H1 (cell line): ENCODE data around the gene TPSD1. TPM values are rescaled to one million over a fixed set of nuclear protein-coding genes. Genes with fewer than 3 reads are reported as not detected.
"Not testable (repeated sequence)": the region's sequence is repeated elsewhere in the genome, so short reads cannot be mapped to it uniquely, and the experiment has no call there.

Source experiments
- CTCF ChIA-PET: fragments of 300-600 bp; sonication (Branson Sonifier 250); formaldehyde crosslinking; loops from one replicate; lab custom pipeline; 2021; ENCODE audit not compliant: partially characterized antibody; lab: Charles Lee
- POLR2A ChIA-PET: fragments of 300-600 bp; sonication (Branson Sonifier 250); formaldehyde crosslinking; loops from one replicate; lab custom pipeline; 2021; ENCODE audit warnings: inconsistent platforms; ENCODE audit not compliant: partially characterized antibody; lab: Charles Lee
- DNase-seq, 2 experiments: peaks; one replicate each; pipeline versions ENCODE4 v3.0.0 to v3.0.0-alpha.2; 2010 to 2022; ENCODE audit warnings: low spot score in 2 of 2, low read depth in 1 of 2, mixed read lengths in 1 of 2
- FAIRE-seq: peaks from 2 replicates; lab custom pipeline; 2011; peaks lifted over from hg19 to GRCh38; lab: Jason Lieb, UNC
- H2AFZ ChIP-seq: 2 replicates; pipeline ENCODE4 v1.8.1; 2012; ENCODE audit warnings: low read length, inconsistent platforms
- H2AK5ac ChIP-seq: 2 replicates; pipeline ENCODE4 v1.6.1; 2013; ENCODE audit warnings: low read depth, low read length
- H2BK120ac ChIP-seq: replicated peaks from 2 replicates; pipeline ENCODE3; 2013; ENCODE audit warnings: low read depth, low read length, inconsistent platforms
- H2BK12ac ChIP-seq: 2 replicates; pipeline ENCODE4 v1.6.1; 2013; ENCODE audit warnings: low read depth, low read length
- H2BK15ac ChIP-seq: 2 replicates; pipeline ENCODE4 v1.6.1; 2013; ENCODE audit warnings: low read length
- H2BK20ac ChIP-seq: 2 replicates; pipeline ENCODE4 v1.6.1; 2013; ENCODE audit warnings: low read length
- H2BK5ac ChIP-seq: 2 replicates; pipeline ENCODE4 v1.6.1; 2013; ENCODE audit warnings: low read depth, low read length
- H3K14ac ChIP-seq: 2 replicates; pipeline ENCODE4 v1.6.1; 2013; ENCODE audit warnings: inconsistent platforms; ENCODE audit not compliant: insufficient read length
- H3K18ac ChIP-seq: 2 replicates; pipeline ENCODE4 v1.6.1; 2013; ENCODE audit warnings: low read length; ENCODE audit errors: extremely low read depth
- H3K23ac ChIP-seq: 2 replicates; pipeline ENCODE4 v1.6.1; 2013; ENCODE audit warnings: inconsistent platforms; ENCODE audit not compliant: insufficient read length
- H3K23me2 ChIP-seq: 2 replicates; pipeline ENCODE4 v1.6.1; 2013; ENCODE audit warnings: low read depth, low read length
- H3K27ac ChIP-seq: 2 replicates; pipeline ENCODE4 v1.6.1; 2011; ENCODE audit warnings: low read depth, low read length, inconsistent platforms
- H3K27me3 ChIP-seq, 4 experiments: replicated peaks in 1 of 4; 1 replicate in 1 of 4; 2 replicates in 3 of 4; pipeline versions ENCODE4 v1.6.1 to v1.8.1; 2011 to 2013; ENCODE audit warnings: low read length in 3 of 4, mild to moderate bottlenecking in 3 of 4, inconsistent platforms in 2 of 4, mixed read lengths in 2 of 4, moderate library complexity in 1 of 4; ENCODE audit not compliant: control insufficient read depth in 3 of 4, insufficient read depth in 3 of 4; ENCODE audit errors: extremely low read depth in 1 of 4
- H3K36me3 ChIP-seq, 4 experiments: 2 replicates each; pipeline versions ENCODE4 v1.6.1 to v1.8.1; 2011 to 2013; ENCODE audit warnings: mild to moderate bottlenecking in 4 of 4, low read length in 3 of 4, moderate library complexity in 2 of 4, control low read depth in 1 of 4, inconsistent platforms in 1 of 4; ENCODE audit not compliant: insufficient read depth in 4 of 4, control insufficient read depth in 2 of 4
- H3K4ac ChIP-seq: replicated peaks from 2 replicates; pipeline ENCODE3; 2013; ENCODE audit warnings: low read length, low read depth, mixed read lengths, inconsistent platforms; ENCODE audit not compliant: insufficient read length
- H3K4me1 ChIP-seq, 4 experiments: replicated peaks in 1 of 4; 1 replicate in 1 of 4; 2 replicates in 3 of 4; pipeline versions ENCODE4 v1.6.1 to v1.8.1; 2011 to 2013; ENCODE audit warnings: low read length in 3 of 4, inconsistent platforms in 2 of 4, mixed read lengths in 1 of 4; ENCODE audit not compliant: insufficient read depth in 4 of 4, control insufficient read depth in 3 of 4
- H3K4me2 ChIP-seq, 2 experiments: 2 replicates each; pipeline versions ENCODE4 v1.6.1 to v1.8.1; 2011 to 2013; ENCODE audit warnings: low read depth in 2 of 2, low read length in 2 of 2, control low read depth in 1 of 2, inconsistent platforms in 1 of 2, mild to moderate bottlenecking in 1 of 2; ENCODE audit not compliant: insufficient read depth in 1 of 2
- H3K4me3 ChIP-seq, 4 experiments: fragments of 200-600, 300-600 bp in 1 of 4; sonication (generic), shearing (Covaris generic), sonication (Bioruptor Twin) in 1 of 4; 2 replicates each; pipeline versions ENCODE4 v1.5.1 to v1.8.1; 2011 to 2016; ENCODE audit warnings: low read length in 4 of 4, low read depth in 3 of 4, control low read depth in 2 of 4, inconsistent platforms in 2 of 4, mild to moderate bottlenecking in 2 of 4, mixed read lengths in 1 of 4, moderate library complexity in 1 of 4; ENCODE audit not compliant: insufficient read depth in 2 of 4; ENCODE audit errors: extremely low read depth in 1 of 4
- H3K56ac ChIP-seq: replicated peaks from 2 replicates; pipeline ENCODE3; 2013; ENCODE audit warnings: low read depth, mild to moderate bottlenecking, mixed read lengths, low read length, inconsistent platforms; ENCODE audit not compliant: insufficient read length
- H3K79me1 ChIP-seq: 2 replicates; pipeline ENCODE4 v1.6.1; 2013; ENCODE audit warnings: low read depth, low read length, control low read depth
- H3K79me2 ChIP-seq, 2 experiments: 2 replicates each; pipeline versions ENCODE4 v1.6.1 to v1.8.1; 2012 to 2013; ENCODE audit warnings: low read length in 2 of 2, mild to moderate bottlenecking in 2 of 2, inconsistent platforms in 1 of 2; ENCODE audit not compliant: insufficient read depth in 2 of 2, control insufficient read depth in 1 of 2
- H3K9ac ChIP-seq, 4 experiments: replicated peaks in 1 of 4; 1 replicate in 1 of 4; 2 replicates in 3 of 4; pipeline versions ENCODE4 v1.6.1 to v1.8.1; 2011 to 2013; ENCODE audit warnings: low read depth in 3 of 4, low read length in 3 of 4, control low read depth in 2 of 4, mild to moderate bottlenecking in 2 of 4, moderate library complexity in 2 of 4, inconsistent platforms in 1 of 4; ENCODE audit errors: extremely low read depth in 1 of 4
- H3K9me3 ChIP-seq, 2 experiments: 2 replicates each; pipeline versions ENCODE4 v1.6.1 to v1.8.1; 2012 to 2013; ENCODE audit warnings: mild to moderate bottlenecking in 2 of 2, moderate library complexity in 2 of 2, control low read depth in 1 of 2, inconsistent platforms in 1 of 2, low read depth in 1 of 2, low read length in 1 of 2, mixed read lengths in 1 of 2; ENCODE audit not compliant: insufficient read depth in 2 of 2
- H4K20me1 ChIP-seq, 2 experiments: replicated peaks in 1 of 2; 2 replicates each; pipeline versions ENCODE3 to v1.8.1; 2011 to 2013; ENCODE audit warnings: inconsistent platforms in 2 of 2, low read length in 2 of 2, mild to moderate bottlenecking in 1 of 2; ENCODE audit not compliant: insufficient read depth in 2 of 2, control insufficient read depth in 1 of 2
- H4K5ac ChIP-seq: 2 replicates; pipeline ENCODE4 v1.6.1; 2013; ENCODE audit warnings: low read length, low read depth, mixed read lengths, inconsistent platforms; ENCODE audit not compliant: insufficient read length
- H4K8ac ChIP-seq: 2 replicates; pipeline ENCODE4 v1.8.0; 2013; ENCODE audit warnings: mild to moderate bottlenecking, moderate library complexity, low read length, inconsistent platforms; ENCODE audit not compliant: insufficient read depth; ENCODE audit errors: extremely low read depth
- H4K91ac ChIP-seq: replicated peaks from 2 replicates; pipeline ENCODE3; 2013; ENCODE audit warnings: low read length, mixed read lengths, inconsistent platforms; ENCODE audit not compliant: insufficient read length
- WGBS, 2 experiments: shearing (Covaris generic) in 1 of 2; methylation state at CpG; one replicate each; pipeline versions ENCODE4 v1.1.6 to v1.1.7; 2013 to 2015; ENCODE audit warnings: low lambda C conversion rate in 2 of 2, mixed read lengths in 2 of 2, inconsistent platforms in 1 of 2, low coverage in 1 of 2, missing lambda C conversion rate in 1 of 2; ENCODE audit not compliant: insufficient replicate concordance in 2 of 2, insufficient coverage in 1 of 2, insufficient read length in 1 of 2; ENCODE audit errors: extremely low coverage in 1 of 2, missing lambda C conversion rate in 1 of 2; 5-methylcytosine and 5-hydroxymethylcytosine counted together
- polyA plus RNA-seq, 7 experiments: library from polyadenylated mRNA; depleted of rRNA in 3 of 7; stranded (reverse) in 5 of 7; unstranded in 2 of 7; fragments of >200 nt in 5 of 7; fragments of 200-250 nt in 2 of 7; gene quantifications; 1 replicate in 5 of 7; 2 replicates in 1 of 7; 4 replicates in 1 of 7; pipeline versions ENCODE4 v1.2.1 to v1.2.3, GENCODE V29; 2011 to 2013; ENCODE audit warnings: missing spikeins in 2 of 7, mixed read lengths in 2 of 7
- total RNA-seq: library from RNA; stranded (reverse); fragmentation: NEBNext Ultra II Directional; extraction: Animal tissue kit (Norgen Biotek cat#: 25700); gene quantifications from 2 replicates; pipeline ENCODE4 v1.2.1, GENCODE V29; 2021

TPSD1 gene
- total and polyA plus RNA-seq, 2 of the 8 experiments (the other 6 are each of a cell fraction or from before 2014, with no cell fraction given): 0.26 TPM; not detected in 1

DNA sequence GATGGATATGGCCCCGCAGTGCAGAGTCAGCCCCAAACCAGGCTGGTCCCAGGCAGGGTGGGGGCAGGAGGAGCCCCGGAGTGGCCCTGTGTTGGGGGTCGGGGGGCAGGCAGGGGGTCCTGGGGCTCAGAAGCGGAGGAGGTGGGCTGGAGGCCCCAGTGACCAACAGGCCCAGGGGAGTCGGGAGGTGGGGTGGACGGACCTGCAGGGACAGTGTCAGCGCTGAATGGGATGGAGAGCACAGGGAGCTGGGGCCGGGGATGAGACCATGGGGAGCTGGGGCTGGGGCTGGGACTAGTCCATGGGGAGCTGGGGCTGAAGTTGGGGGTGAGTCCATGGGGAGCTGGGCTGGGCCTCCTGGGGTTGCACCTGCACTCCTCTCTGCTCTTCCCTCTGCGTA, 16.3 kb upstream of the TPSD1 start:
- H3K27me3 ChIP-seq, H3K4ac ChIP-seq, H3K79me2 ChIP-seq, FAIRE-seq, H3K4me3 ChIP-seq, H2BK20ac ChIP-seq, H4K8ac ChIP-seq, H2AFZ ChIP-seq, H3K4me1 ChIP-seq, H4K20me1 ChIP-seq, H3K79me1 ChIP-seq, H3K9me3 ChIP-seq, H2BK120ac ChIP-seq, H3K4me2 ChIP-seq, H3K56ac ChIP-seq, H2BK5ac ChIP-seq, H4K91ac ChIP-seq, H3K18ac ChIP-seq, CTCF ChIA-PET, H2BK12ac ChIP-seq, H3K23ac ChIP-seq, H4K5ac ChIP-seq, H2BK15ac ChIP-seq, H3K14ac ChIP-seq, H3K27ac ChIP-seq, H3K36me3 ChIP-seq, H3K9ac ChIP-seq, H2AK5ac ChIP-seq, H3K23me2 ChIP-seq, DNase-seq: not testable (repeated sequence)
- POLR2A ChIA-PET: interaction anchor here (0.6 kb wide), 1 partner anchor 482 kb away, joined by 3 read pairs; no protein-coding TSS in a partner anchor
- no CpG with 5 or more reads among the region's 9 CpGs for WGBS, 2 experiments

DNA sequence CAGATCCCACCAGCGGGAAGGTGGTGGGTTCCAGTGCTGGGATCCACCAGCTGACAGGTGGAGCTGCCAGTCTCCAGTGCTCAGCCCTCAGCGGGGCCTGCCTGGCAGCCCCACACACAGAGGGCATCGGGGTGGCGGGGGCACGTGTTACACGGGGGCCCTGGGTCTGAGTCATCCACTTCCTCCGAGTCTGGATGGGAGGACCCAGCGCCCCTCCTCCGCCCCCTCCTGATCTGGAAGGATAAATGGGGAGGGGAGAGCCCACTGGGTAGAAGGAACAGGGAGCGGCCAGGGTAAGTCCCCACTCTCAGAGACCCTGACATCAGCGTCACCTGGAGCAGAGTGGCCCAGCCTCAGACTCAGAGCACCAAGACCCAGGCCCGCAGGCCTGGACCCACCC, 15.4 kb upstream of the TPSD1 start, which contains the start of gene TPSAB1:
TSS of gene TPSAB1 (plus strand) at position 270 of the 400 bp plus-strand sequence. CDS start 234 bp downstream, outside the sequence.
- H3K18ac ChIP-seq, DNase-seq, H2BK120ac ChIP-seq, H4K20me1 ChIP-seq, H3K9ac ChIP-seq, H3K4ac ChIP-seq, H4K5ac ChIP-seq, H3K79me2 ChIP-seq, FAIRE-seq, H3K79me1 ChIP-seq, H3K4me2 ChIP-seq, H3K23ac ChIP-seq, H3K27ac ChIP-seq, H4K8ac ChIP-seq, H2AFZ ChIP-seq, H4K91ac ChIP-seq, H3K27me3 ChIP-seq, H2BK12ac ChIP-seq, H2BK5ac ChIP-seq, H3K14ac ChIP-seq, H3K4me3 ChIP-seq, H2AK5ac ChIP-seq, POLR2A ChIA-PET, H3K36me3 ChIP-seq, CTCF ChIA-PET, H3K56ac ChIP-seq, H3K4me1 ChIP-seq, H2BK15ac ChIP-seq, H2BK20ac ChIP-seq, H3K9me3 ChIP-seq, H3K23me2 ChIP-seq: not testable (repeated sequence)
- WGBS, 2 experiments: 87% methylated on average over 3 of the region's 12 CpGs; no CpG with 5 or more reads in 1 of the 2 experiments
